ENCODE results near the gene SYNJ1.

The SYNJ1 gene

GRCh38 chr21:32597205-32597604 lies 130.6 kb downstream of the SYNJ1 start:
- TF ChIP-seq CTCF (IDR thresholded peaks at IDR 0.05) = no peak
- no peak for DNase-seq (ENCODE audit: low spot score)
- Histone ChIP-seq H3K27ac (no peak overlapping the region), H3K4me3 (no peak overlapping the region)

GRCh38 chr21:32595431-32595830 lies 132.4 kb downstream of the SYNJ1 start:
- H3K4me3 ChIP-seq = no peak overlapping the region
- no peak overlapping the region for H3K27ac ChIP-seq
- no peak for TF ChIP-seq CTCF (IDR thresholded peaks at IDR 0.05)
- no peak for DNase-seq (ENCODE audit: low spot score)

GRCh38 chr21:32593690-32594089 lies 134.1 kb downstream of the SYNJ1 start:
- no peak for TF ChIP-seq CTCF (IDR thresholded peaks at IDR 0.05)
- Histone ChIP-seq H3K4me3 (no peak overlapping the region), H3K27ac (no peak overlapping the region)
- DNase-seq (ENCODE audit: low spot score) = no peak

- no peak overlapping the region for H3K4me3 ChIP-seq
- TF ChIP-seq CTCF (IDR thresholded peaks at IDR 0.05) = no peak
- H3K27ac ChIP-seq = no peak overlapping the region
- no peak for DNase-seq (ENCODE audit: low spot score)
These were observed 134.8 kb downstream of the SYNJ1 start for GRCh38 chr21:32592929-32593502.

GRCh38 chr21:32590130-32590529 lies 137.7 kb downstream of the SYNJ1 start:
- Histone ChIP-seq H3K27ac (no peak overlapping the region), H3K4me3 (no peak overlapping the region)
- no peak for TF ChIP-seq CTCF (IDR thresholded peaks at IDR 0.05)
- DNase-seq (ENCODE audit: low spot score) = no peak

GRCh38 chr21:32587651-32588050 lies 140.2 kb downstream of the SYNJ1 start:
- no peak for TF ChIP-seq CTCF (IDR thresholded peaks at IDR 0.05)
- Histone ChIP-seq H3K4me3 (no peak overlapping the region), H3K27ac (no peak overlapping the region)
- DNase-seq (ENCODE audit: low spot score) = peak; percentile 28

- H3K4me3 ChIP-seq = no peak overlapping the region
- H3K27ac ChIP-seq = no peak overlapping the region
- peak; percentile 26 for DNase-seq (ENCODE audit: low spot score)
- TF ChIP-seq CTCF (IDR thresholded peaks at IDR 0.05) = no peak
These were observed 140.7 kb downstream of the SYNJ1 start for GRCh38 chr21:32587120-32587519.

Data from coronary artery (tissue), 2 donors.